Natural killer cell treated with Interleukin-12 subunit alpha and Interleukin-12 subunit beta and Interleukin-15 and Interleukin-18, amount 100 ng/mL, for 72 hours (primary cell): ENCODE results near the gene SLC41A3. TPM values are rescaled to one million over a fixed set of nuclear protein-coding genes. Genes with fewer than 3 reads are reported as not detected.
"Not testable (repeated sequence)": the region's sequence is repeated elsewhere in the genome, so short reads cannot be mapped to it uniquely, and the experiment has no call there.

Experiments used
- ATAC-seq, 2 donors: fragments of 150-1000 bp; cut with Tn5 transposase in 1 of 2; sonication (Bioruptor Pico), chemical (Tn5 transposase) in 1 of 2; 2 replicates each; pipeline ENCODE4 v1.10.0; 2021
- DNase-seq: peaks from one replicate; pipeline ENCODE4 v3.0.0; 2022; ENCODE audit warnings: low spot score
- H3K27ac Mint-ChIP-seq, 2 donors: 1 replicate in 1 of 2; 2 replicates in 1 of 2; pipeline ENCODE4 v1.8.0; 2022; ENCODE audit warnings: mixed read lengths in 2 of 2, mild to moderate bottlenecking in 1 of 2, moderate library complexity in 1 of 2
- H3K27me3 Mint-ChIP-seq, 2 donors: 1 replicate in 1 of 2; 2 replicates in 1 of 2; pipeline ENCODE4 v1.8.0; 2022; ENCODE audit warnings: mixed read lengths in 2 of 2
- H3K36me3 Mint-ChIP-seq: one replicate; pipeline ENCODE4 v1.8.0; 2022; ENCODE audit warnings: mixed read lengths
- H3K4me1 Mint-ChIP-seq, 2 donors: 1 replicate in 1 of 2; 2 replicates in 1 of 2; pipeline ENCODE4 v1.8.0; 2022; ENCODE audit warnings: low read depth in 2 of 2, mixed read lengths in 2 of 2, mild to moderate bottlenecking in 1 of 2
- H3K4me3 Mint-ChIP-seq: one replicate; pipeline ENCODE4 v1.8.0; 2022; ENCODE audit warnings: mixed read lengths
- H3K9me3 Mint-ChIP-seq: 2 replicates; pipeline ENCODE4 v1.8.0; 2022; ENCODE audit warnings: mixed read lengths
- total RNA-seq, 2 donors: library from RNA; stranded (reverse); gene quantifications; one replicate each; pipeline ENCODE4 v1.2.3, GENCODE V29; 2022

The SLC41A3 gene
- total RNA-seq, 2 donors from 2014 or later = 30.4 to 36.4 TPM

DNA sequence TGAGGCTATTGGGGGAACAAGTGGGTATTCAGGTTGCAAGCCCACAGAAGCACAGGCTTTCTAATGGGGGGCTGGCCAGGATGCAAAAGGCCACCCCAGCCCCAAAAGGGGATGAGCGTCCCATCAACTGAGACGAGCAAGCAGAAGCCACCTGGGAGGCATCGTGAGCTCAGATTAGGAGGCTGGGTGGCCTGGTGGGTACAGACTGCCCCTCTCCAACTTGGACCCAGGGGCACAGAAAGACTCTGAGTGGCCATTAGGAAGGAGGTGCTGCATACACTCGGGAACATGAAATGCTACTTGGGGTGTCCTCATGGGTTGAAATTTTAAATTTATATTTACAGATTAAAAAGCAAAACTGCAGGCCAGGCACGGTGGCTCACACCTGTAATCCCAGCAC lies 29.1 kb downstream of the SLC41A3 start:
- H3K4me3 Mint-ChIP-seq = no peak overlapping the region
- DNase-seq (no peak), ATAC-seq (no peak)
- no peaks in the 10 kb centered on the region for H3K36me3 Mint-ChIP-seq
- peaks cover 17 to 19% of the 10 kb centered on the region in 2 donors for H3K4me1 Mint-ChIP-seq
- H3K27me3 Mint-ChIP-seq = no peaks in the 10 kb centered on the region
- H3K27ac Mint-ChIP-seq = no peak overlapping the region
- no peaks in the 10 kb centered on the region for H3K9me3 Mint-ChIP-seq

DNA sequence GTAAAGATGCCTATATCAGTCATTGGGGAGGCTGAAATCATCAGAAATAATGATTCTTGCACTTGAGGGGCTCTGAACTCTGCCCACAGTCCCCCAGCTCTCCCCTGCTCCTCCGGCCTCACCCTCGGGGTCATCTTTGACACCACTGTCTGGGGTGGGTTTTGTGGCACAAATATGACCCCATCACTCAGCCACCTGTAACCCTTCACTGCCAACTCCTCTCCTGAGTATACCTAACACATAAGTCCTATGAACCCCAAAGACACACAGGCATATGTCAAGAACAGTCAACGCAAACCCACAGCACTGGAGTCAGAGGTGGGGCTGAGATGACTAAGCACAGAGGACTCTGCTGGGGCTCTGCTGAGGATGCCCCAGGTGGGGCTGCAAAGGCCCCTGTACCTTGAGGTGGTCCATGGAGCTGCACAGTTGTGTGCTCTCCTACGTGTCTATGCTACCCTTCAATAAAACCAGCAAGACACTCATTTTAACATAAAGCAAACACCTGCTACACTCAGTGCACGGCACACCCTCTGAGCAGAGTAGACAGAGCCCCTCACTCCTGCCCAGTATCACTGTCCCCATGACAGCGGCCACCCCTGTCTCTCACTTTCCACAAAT lies 29.9 kb downstream of the SLC41A3 start:
- no peak overlapping the region for H3K4me3 Mint-ChIP-seq
- H3K4me1 Mint-ChIP-seq = peaks cover 17 to 19% of the 10 kb centered on the region in 2 donors
- H3K36me3 Mint-ChIP-seq = no peaks in the 10 kb centered on the region
- no peaks in the 10 kb centered on the region for H3K9me3 Mint-ChIP-seq
- H3K27me3 Mint-ChIP-seq = no peaks in the 10 kb centered on the region
- no peak for ATAC-seq
- no peak for DNase-seq
- peak overlapping the region in 1 of 2 donors; percentile 41 for H3K27ac Mint-ChIP-seq

DNA sequence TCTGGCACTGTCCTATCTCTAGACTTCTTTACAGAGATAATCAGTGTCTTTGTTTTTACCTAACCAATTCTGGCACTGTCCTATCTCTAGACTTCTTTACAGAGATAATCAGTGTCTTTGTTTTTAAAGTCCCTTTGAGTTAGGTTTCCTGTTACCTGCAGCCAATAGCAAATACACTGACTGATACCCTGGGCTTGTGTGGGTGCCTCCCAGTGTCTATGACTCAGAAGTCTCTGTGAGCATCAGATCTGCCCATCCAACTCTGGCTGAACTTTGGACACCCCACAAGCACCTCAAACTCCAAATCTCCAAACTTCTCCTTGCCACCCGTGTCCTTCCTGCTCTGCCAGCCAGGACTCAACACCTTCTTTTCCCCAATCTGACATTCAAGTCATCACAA lies 30.4 kb downstream of the SLC41A3 start:
- Mint-ChIP-seq H3K4me3 (no peak overlapping the region), H3K36me3 (no peaks in the 10 kb centered on the region)
- ATAC-seq = no peak

DNA sequence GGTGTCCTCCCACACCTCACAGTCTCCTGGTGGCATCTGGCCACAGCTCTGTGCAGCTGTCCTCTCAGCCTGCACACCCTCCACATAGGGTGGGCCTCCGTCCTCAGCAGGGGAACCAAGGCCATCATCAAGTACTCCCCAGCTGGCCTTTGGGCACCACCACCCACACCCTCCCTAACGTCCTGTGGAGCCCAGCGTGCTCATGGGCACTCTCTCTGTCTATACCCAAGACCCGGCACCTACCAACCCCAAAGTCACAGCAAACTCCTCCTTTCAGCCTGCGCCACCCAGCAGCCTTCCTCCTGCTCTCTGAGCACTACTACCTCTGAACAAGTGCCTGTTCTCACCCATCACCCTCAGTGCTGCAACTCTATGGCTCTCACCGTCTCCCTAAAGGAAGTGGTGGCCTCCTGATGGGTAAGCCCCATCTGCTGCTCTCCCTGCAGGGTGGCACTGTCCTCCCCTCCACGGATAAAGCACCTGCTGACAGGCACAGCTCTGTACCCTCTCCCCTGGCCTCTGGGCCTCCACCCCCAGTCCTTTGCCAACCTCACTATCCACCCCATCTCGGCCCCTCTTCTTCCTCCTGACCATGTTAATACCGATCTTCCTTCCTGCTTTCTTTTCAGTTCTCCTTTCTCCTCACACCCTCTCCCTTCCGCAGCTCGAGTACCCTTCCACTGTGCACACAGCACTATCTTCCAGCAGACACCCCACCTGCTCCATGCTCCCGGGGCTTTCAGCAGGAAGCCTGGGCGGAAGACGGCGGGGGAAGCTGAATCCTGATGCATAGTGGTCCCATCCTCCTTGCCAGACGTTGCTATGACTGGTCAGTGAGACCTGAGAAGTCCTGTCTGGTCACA lies 31.5 kb downstream of the SLC41A3 start:
- DNase-seq (no peak), ATAC-seq (peak; percentile 37 to 57)
- Mint-ChIP-seq H3K4me1 (peaks cover 14 to 17% of the 10 kb centered on the region in 2 donors), H3K9me3 (no peaks in the 10 kb centered on the region), H3K27me3 (no peaks in the 10 kb centered on the region), H3K4me3 (peak overlapping the region; percentile 56), H3K36me3 (no peaks in the 10 kb centered on the region), H3K27ac (peak overlapping the region; percentile 41 to 71)

More for the DNA sequence above, 30.4 kb downstream of the SLC41A3 start:
- Mint-ChIP-seq H3K9me3 (no peaks in the 10 kb centered on the region), H3K27ac (peak overlapping the region in 1 of 2 donors; percentile 41), H3K27me3 (no peaks in the 10 kb centered on the region), H3K4me1 (peaks cover 17 to 18% of the 10 kb centered on the region in 2 donors)
- DNase-seq = no peak

DNA sequence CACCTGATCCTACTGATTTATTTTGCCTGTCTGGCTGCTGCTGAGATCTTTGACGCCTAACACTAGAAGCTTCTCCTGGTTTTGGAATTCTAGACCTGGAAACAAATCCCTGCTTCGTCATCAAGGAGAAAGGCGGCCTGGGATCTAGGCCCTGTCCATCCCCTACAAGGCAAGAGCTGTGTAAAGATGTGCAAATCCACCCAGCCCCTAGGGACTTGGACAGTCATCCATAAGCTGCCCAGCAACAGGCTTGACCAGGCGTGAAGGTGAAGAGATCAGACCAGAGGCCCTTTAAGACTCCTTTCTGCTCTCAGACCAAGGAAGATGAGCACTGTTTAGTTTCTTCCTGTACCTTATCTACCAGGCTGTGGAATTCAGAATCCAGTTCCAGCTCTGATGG lies 32.2 kb downstream of the SLC41A3 start:
- H3K36me3 Mint-ChIP-seq = no peaks in the 10 kb centered on the region
- ATAC-seq (peak in 1 of 2 donors; percentile 3), DNase-seq (no peak)
- no peaks in the 10 kb centered on the region for H3K9me3 Mint-ChIP-seq
- H3K27me3 Mint-ChIP-seq = no peaks in the 10 kb centered on the region
- no peak overlapping the region for H3K4me3 Mint-ChIP-seq
- H3K27ac Mint-ChIP-seq = peak overlapping the region in 1 of 2 donors; percentile 71
- peaks cover 14 to 17% of the 10 kb centered on the region in 2 donors for H3K4me1 Mint-ChIP-seq

DNA sequence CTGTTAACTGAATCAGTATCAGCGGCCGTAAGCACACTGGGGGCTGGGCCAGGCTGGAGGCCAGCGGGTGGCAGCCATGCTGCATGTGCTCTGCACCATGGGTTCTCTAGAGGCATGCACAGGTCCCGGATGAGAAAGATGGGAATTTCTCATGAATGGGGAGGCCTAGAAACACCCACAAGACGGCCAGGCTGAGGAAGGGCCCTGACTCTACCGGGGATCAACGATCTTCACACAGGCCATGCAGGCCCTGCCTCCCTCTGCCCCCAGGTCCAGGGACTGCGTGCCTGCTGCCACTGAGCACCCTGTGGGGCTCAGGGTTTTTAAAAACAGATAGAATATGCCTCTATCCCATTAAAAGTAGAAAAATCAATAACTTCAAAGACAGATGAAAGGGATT lies 32.7 kb downstream of the SLC41A3 start:
- ATAC-seq (no peak), DNase-seq (no peak)
- Mint-ChIP-seq H3K27ac (no peak overlapping the region), H3K9me3 (no peaks in the 10 kb centered on the region), H3K4me3 (no peak overlapping the region), H3K36me3 (no peaks in the 10 kb centered on the region), H3K4me1 (peaks cover 14 to 17% of the 10 kb centered on the region in 2 donors), H3K27me3 (no peaks in the 10 kb centered on the region)

DNA sequence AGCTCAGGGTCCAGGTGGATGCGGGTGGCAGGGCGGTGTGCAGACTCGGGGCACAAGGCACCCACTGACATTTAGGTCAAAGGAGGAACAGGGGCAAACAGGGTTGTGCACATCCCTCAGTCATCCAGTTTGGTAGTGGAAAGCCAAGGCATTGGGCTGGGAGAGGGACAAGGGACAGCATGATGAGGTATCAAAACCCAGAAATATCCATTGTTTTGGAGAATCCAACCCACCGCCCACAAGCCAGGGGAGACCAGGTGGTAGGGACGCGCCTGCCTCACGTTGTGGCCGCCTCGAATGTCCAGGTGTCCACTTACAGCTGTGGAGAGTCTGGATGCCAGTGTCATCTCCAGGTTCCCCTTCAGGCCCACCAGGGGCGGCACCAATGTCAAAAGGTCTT lies 33.3 kb downstream of the SLC41A3 start:
- Mint-ChIP-seq H3K4me1 (peaks cover 14 to 17% of the 10 kb centered on the region in 2 donors), H3K36me3 (no peaks in the 10 kb centered on the region), H3K27me3 (no peaks in the 10 kb centered on the region), H3K27ac (no peak overlapping the region), H3K9me3 (no peaks in the 10 kb centered on the region), H3K4me3 (no peak overlapping the region)
- no peak for DNase-seq
- no peak for ATAC-seq

DNA sequence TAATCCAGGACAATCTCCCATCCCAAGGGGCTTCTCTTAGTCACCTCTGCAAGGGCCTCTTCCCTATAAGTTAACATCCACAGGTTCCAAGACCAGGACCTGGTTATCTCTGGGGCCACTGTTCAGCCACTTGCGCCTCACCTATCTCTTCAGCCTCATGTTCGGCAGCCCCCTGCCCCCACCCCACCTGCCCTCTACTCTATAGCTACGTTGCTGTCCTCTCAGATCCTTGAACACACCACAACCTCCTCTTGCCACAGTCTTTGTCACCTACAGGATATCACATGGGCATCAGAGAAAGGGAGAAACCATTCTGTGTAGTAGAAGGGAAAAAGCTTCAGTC lies 33.9 kb downstream of the SLC41A3 start:
- DNase-seq (no peak), ATAC-seq (no peak)
- H3K4me1 Mint-ChIP-seq = peaks cover 14 to 17% of the 10 kb centered on the region in 2 donors
- no peaks in the 10 kb centered on the region for H3K36me3 Mint-ChIP-seq
- H3K27me3 Mint-ChIP-seq = no peaks in the 10 kb centered on the region
- no peaks in the 10 kb centered on the region for H3K9me3 Mint-ChIP-seq
- no peak overlapping the region for H3K27ac Mint-ChIP-seq
- H3K4me3 Mint-ChIP-seq = no peak overlapping the region

DNA sequence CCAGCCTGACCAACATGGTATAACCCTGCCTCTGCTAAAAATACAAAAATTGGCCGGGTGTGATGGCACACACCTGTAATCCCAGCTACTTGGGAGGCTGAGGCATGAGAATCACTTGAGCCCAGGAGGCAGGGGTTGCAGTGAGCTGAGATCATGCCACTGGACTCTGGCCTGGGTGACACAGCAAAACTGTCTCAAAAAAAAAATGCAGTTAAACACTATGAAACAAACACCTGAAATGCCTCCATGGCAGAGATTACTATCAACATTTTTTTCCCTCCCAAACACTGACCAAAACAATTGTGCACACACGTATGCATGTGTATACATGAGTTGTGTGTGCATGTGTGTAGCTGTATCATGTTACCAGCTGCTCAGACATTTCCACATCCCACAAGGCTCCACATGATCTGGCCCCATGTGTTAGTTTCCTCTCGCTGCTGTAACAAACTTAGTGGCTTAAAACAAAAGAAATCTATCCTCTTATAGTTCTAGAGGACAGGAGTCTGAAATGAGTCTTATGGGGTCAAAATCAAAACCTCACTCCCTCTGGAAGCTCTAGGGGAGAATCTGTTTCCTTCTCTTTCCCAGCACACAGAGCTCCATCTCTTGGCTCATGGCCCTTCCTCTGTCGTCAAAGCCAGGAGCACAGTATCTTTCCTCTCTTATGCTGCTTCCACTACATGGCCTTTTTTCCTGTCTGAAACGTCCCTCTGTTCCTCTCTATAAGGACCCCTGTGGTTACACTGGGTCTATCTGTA lies 34.5 kb downstream of the SLC41A3 start:
- no peak overlapping the region for H3K27ac Mint-ChIP-seq
- peaks cover 11 to 17% of the 10 kb centered on the region in 2 donors for H3K4me1 Mint-ChIP-seq
- H3K4me3 Mint-ChIP-seq = no peak overlapping the region
- no peak for ATAC-seq
- no peaks in the 10 kb centered on the region for H3K27me3 Mint-ChIP-seq
- DNase-seq = no peak
- no peaks in the 10 kb centered on the region for H3K36me3 Mint-ChIP-seq
- H3K9me3 Mint-ChIP-seq = no peaks in the 10 kb centered on the region

DNA sequence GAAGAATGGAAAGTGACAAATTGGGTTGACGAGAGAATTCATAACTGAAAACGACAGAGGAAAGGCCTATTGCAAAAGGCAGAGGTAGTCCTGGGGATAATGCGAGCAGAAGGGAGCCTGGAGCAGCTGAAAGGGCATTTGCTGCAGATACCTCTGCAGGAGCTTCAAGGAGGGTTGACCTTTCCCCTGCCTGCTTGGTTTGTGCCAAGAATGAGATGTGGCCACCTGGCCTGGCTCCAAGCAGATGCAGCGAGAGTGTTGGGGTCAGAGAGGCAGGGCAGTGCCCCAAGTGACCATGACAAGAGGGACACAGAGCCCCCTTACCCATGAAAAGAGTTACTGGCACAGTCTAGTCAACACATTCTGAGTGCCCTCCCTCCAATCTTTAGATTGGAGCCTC lies 43.5 kb downstream of the SLC41A3 start:
- no peak overlapping the region for H3K4me3 Mint-ChIP-seq
- ATAC-seq = no peak
- no peak for DNase-seq
- peaks cover 3% of the 10 kb centered on the region for H3K9me3 Mint-ChIP-seq
- no peaks in the 10 kb centered on the region for H3K4me1 Mint-ChIP-seq
- H3K27ac Mint-ChIP-seq = no peak overlapping the region
- H3K27me3 Mint-ChIP-seq = no peaks in the 10 kb centered on the region
- H3K36me3 Mint-ChIP-seq = peaks cover 25% of the 10 kb centered on the region

DNA sequence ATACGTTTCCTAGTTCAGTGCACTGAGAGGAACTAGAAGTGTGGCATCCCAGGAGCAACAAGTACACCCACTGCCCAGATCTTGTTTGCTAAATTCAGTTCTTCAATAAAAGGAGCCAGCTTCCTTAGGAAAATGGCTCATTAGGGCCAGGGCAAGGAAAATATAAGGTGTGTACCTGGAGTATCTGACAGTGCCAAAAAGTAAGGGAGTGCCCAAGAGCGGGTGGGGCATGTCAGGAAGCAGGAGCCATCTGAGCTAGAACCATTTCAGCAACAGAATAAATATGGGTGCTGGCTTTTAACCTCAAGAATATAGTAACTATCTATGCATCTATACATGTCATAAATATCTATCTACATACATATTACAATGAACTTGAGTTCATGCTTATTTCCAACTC lies 44.1 kb downstream of the SLC41A3 start:
- H3K9me3 Mint-ChIP-seq = peaks cover 3% of the 10 kb centered on the region
- no peak for DNase-seq
- peaks cover 25% of the 10 kb centered on the region for H3K36me3 Mint-ChIP-seq
- H3K4me1 Mint-ChIP-seq = no peaks in the 10 kb centered on the region
- H3K27ac Mint-ChIP-seq = no peak overlapping the region
- H3K4me3 Mint-ChIP-seq = no peak overlapping the region
- no peaks in the 10 kb centered on the region for H3K27me3 Mint-ChIP-seq
- no peak for ATAC-seq

DNA sequence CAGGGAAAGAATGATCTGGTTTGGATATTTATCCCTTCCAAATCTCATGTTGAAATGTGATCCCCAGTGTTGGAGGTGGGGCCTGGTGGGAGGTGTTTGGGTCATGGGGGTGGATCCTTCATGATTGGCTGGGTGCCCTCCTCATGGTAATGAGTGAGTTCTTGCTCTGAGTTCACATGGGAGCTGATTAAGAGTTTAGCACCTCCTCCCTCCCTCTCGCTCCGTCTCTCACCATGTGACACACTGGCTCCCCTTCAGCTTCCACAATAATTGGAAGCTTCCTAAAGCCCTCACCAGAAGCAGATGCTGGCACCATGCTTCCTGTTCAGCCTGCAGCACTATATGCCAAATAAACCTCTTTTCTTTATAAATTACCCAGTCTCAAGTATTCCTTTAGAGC lies 45.1 kb downstream of the SLC41A3 start:
- ATAC-seq, H3K27me3 Mint-ChIP-seq, H3K4me3 Mint-ChIP-seq, H3K9me3 Mint-ChIP-seq, H3K27ac Mint-ChIP-seq, H3K4me1 Mint-ChIP-seq, DNase-seq: not testable (repeated sequence)
- peaks cover 25% of the 10 kb centered on the region for H3K36me3 Mint-ChIP-seq

DNA sequence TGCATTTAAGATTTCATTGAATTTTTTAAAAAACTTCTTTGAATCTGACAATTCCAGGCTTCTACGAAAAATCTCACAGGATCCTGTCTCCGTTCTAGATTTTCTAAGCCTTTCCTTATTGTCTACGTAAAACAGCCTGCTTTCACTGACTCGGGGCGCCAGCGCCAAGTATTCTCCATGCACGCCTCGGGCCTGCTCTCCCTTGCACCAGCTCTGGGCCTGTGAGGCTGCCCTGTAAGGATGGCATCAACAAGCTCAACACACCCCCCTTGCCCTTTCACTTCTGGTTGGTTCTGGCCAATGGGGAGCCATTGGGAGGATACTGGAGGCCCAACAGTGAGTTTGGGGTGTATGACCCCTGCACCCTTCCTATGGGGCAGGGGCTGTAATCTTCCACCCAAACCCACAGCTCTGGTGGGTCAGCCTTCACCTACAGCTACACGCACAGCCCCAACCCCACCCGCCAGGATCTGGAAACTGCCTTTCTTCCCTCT lies 47.8 kb downstream of the SLC41A3 start:
- H3K4me3 Mint-ChIP-seq = no peak overlapping the region
- no peak overlapping the region for H3K27ac Mint-ChIP-seq
- no peaks in the 10 kb centered on the region for H3K27me3 Mint-ChIP-seq
- DNase-seq (no peak), ATAC-seq (no peak)
- peaks cover 7% of the 10 kb centered on the region for H3K36me3 Mint-ChIP-seq
- H3K9me3 Mint-ChIP-seq = no peaks in the 10 kb centered on the region
- H3K4me1 Mint-ChIP-seq = peaks cover 0 to 5% of the 10 kb centered on the region in 2 donors
